ENCODE data around the gene FOXO3. TPM values are rescaled to one million over a fixed set of nuclear protein-coding genes. Genes with fewer than 3 reads are reported as not detected.

FOXO3 gene
- total RNA-seq, 1 donor from 2014 or later: 13.7 TPM

GRCh38 chr6:108630050-108630714 lies 69.5 kb downstream of the FOXO3 start:
- Histone ChIP-seq H3K79me2 (ENCODE audit: low read depth) (peaks cover 2% of the 10 kb centered on the region), H3K9ac (no peak overlapping the region), H3K9me3 (ENCODE audit: low read depth) (no peaks in the 10 kb centered on the region), H3F3A (ENCODE audit: low read depth) (no peaks in the 10 kb centered on the region), H4K20me1 (ENCODE audit: low read depth) (peaks cover 25% of the 10 kb centered on the region), H3K27ac (no peak overlapping the region), H3K4me1 (peaks cover 6% of the 10 kb centered on the region), H3K4me2 (no peak overlapping the region), H3K36me3 (no peaks in the 10 kb centered on the region), H2AFZ (replicated peaks) (no peak overlapping the region), H3K27me3 (no peaks in the 10 kb centered on the region), H3K4me3 (no peak overlapping the region)
- no peaks in the 10 kb centered on the region for H3K9me3 Mint-ChIP-seq
- H3K27me3 Mint-ChIP-seq (ENCODE audit: insufficient read depth, low read depth): peaks cover 3% of the 10 kb centered on the region
- no peak for TF ChIP-seq EZH2phosphoT487 (IDR thresholded peaks at IDR 0.05)
- TF ChIP-seq EZH2 (IDR thresholded peaks at IDR 0.05): no peak
- no peak for TF ChIP-seq CTCF (IDR thresholded peaks at IDR 0.05)
- H3K4me3 Mint-ChIP-seq: no peak overlapping the region
- no peak overlapping the region for H3K27ac Mint-ChIP-seq
- DNase-seq (ENCODE audit: low spot score): no peak
- no peaks in the 10 kb centered on the region for H3K36me3 Mint-ChIP-seq
- H3K4me1 Mint-ChIP-seq: peaks cover 25% of the 10 kb centered on the region

- Mint-ChIP-seq H3K27me3 (ENCODE audit: insufficient read depth, low read depth) (peaks cover 6% of the 10 kb centered on the region), H3K27ac (no peak overlapping the region), H3K9me3 (no peaks in the 10 kb centered on the region), H3K4me1 (peaks cover 37% of the 10 kb centered on the region), H3K4me3 (no peak overlapping the region), H3K36me3 (no peaks in the 10 kb centered on the region)
- H3K9me3 ChIP-seq (ENCODE audit: low read depth): no peaks in the 10 kb centered on the region
- TF ChIP-seq EZH2phosphoT487 (IDR thresholded peaks at IDR 0.05): no peak
- TF ChIP-seq CTCF (IDR thresholded peaks at IDR 0.05): no peak
- TF ChIP-seq EZH2 (IDR thresholded peaks at IDR 0.05): no peak
- DNase-seq (ENCODE audit: low spot score): no peak
- H3K79me2 ChIP-seq (ENCODE audit: low read depth): peaks cover 10% of the 10 kb centered on the region
- no peak overlapping the region for H3K4me3 ChIP-seq
- H3K36me3 ChIP-seq: no peaks in the 10 kb centered on the region
- H3K27ac ChIP-seq: no peak overlapping the region
- H3K4me1 ChIP-seq: peaks cover 13% of the 10 kb centered on the region
- no peaks in the 10 kb centered on the region for H3K27me3 ChIP-seq
- H3K9ac ChIP-seq: no peak overlapping the region
- H3K4me2 ChIP-seq: no peak overlapping the region
- H2AFZ ChIP-seq (replicated peaks): no peak overlapping the region
- H4K20me1 ChIP-seq (ENCODE audit: low read depth): peaks cover 24% of the 10 kb centered on the region
- no peaks in the 10 kb centered on the region for H3F3A ChIP-seq (ENCODE audit: low read depth)
Observed at GRCh38 chr6:108632441-108632840, 71.7 kb downstream of the FOXO3 start.

GRCh38 chr6:108633436-108633835 lies 72.7 kb downstream of the FOXO3 start:
- H3K4me2 ChIP-seq: no peak overlapping the region
- no peaks in the 10 kb centered on the region for H3K36me3 ChIP-seq
- no peaks in the 10 kb centered on the region for H3F3A ChIP-seq (ENCODE audit: low read depth)
- H3K27ac ChIP-seq: no peak overlapping the region
- peaks cover 14% of the 10 kb centered on the region for H4K20me1 ChIP-seq (ENCODE audit: low read depth)
- no peak overlapping the region for H3K9ac ChIP-seq
- H3K27ac Mint-ChIP-seq: no peak overlapping the region
- H3K36me3 Mint-ChIP-seq: no peaks in the 10 kb centered on the region
- peaks cover 33% of the 10 kb centered on the region for H3K4me1 Mint-ChIP-seq
- H3K9me3 Mint-ChIP-seq: no peaks in the 10 kb centered on the region
- no peak overlapping the region for H3K4me3 Mint-ChIP-seq
- no peak overlapping the region for H3K4me3 ChIP-seq
- H3K9me3 ChIP-seq (ENCODE audit: low read depth): no peaks in the 10 kb centered on the region
- peaks cover 10% of the 10 kb centered on the region for H3K79me2 ChIP-seq (ENCODE audit: low read depth)
- DNase-seq (ENCODE audit: low spot score): no peak
- H2AFZ ChIP-seq (replicated peaks): no peak overlapping the region
- TF ChIP-seq EZH2phosphoT487 (IDR thresholded peaks at IDR 0.05) (no peak), CTCF (IDR thresholded peaks at IDR 0.05) (no peak), EZH2 (IDR thresholded peaks at IDR 0.05) (no peak)
- peaks cover 7% of the 10 kb centered on the region for H3K4me1 ChIP-seq
- H3K27me3 Mint-ChIP-seq (ENCODE audit: insufficient read depth, low read depth): peaks cover 3% of the 10 kb centered on the region
- no peaks in the 10 kb centered on the region for H3K27me3 ChIP-seq

Data from neural progenitor cell (in vitro differentiated cells).